Caco-2 (cell line): ENCODE data around the gene SLC39A5. TPM values are rescaled to one million over a fixed set of nuclear protein-coding genes. Genes with fewer than 3 reads are reported as not detected.

Source experiments
- BruUV-seq: library from RNA; stranded (reverse); fragments of 400-500 nt; replicated peaks from 2 replicates; lab custom pipeline; 2021; lab: Mats Ljungman, UMichigan
- CTCF ChIA-PET: fragments of 300-600 bp; sonication (Branson Sonifier 250); formaldehyde crosslinking; loops from one replicate; lab custom pipeline; 2022; ENCODE audit warnings: antibody characterized with exemption; lab: Charles Lee
- POLR2A ChIA-PET: fragments of 300-600 bp; sonication (Branson Sonifier 250); formaldehyde crosslinking; loops from one replicate; lab custom pipeline; 2022; ENCODE audit warnings: antibody characterized with exemption; lab: Charles Lee
- DNase-seq, 2 experiments: peaks; one replicate each; pipeline versions ENCODE4 v3.0.0 to v3.0.0-alpha.2; 2020 to 2022
- H3K27me3 ChIP-seq: replicated peaks from 2 replicates; pipeline ENCODE4 v1.6.0; 2011; ENCODE audit warnings: low read length; ENCODE audit not compliant: control insufficient read depth, insufficient read depth
- H3K36me3 ChIP-seq: 2 replicates; pipeline ENCODE4 v1.5.1; 2011; ENCODE audit warnings: low read length; ENCODE audit not compliant: control insufficient read depth, insufficient read depth
- H3K4me1 ChIP-seq: fragments of 250-450 bp; sonication (Bioruptor Pico); 2 replicates; pipeline ENCODE4 v1.5.1; 2020; ENCODE audit warnings: mild to moderate bottlenecking
- H3K4me3 ChIP-seq: 2 replicates; pipeline ENCODE4 v1.5.1; 2011; ENCODE audit warnings: low read depth, mild to moderate bottlenecking, control low read depth, low read length
- H3K9me3 ChIP-seq: fragments of 250-450 bp; sonication (Bioruptor Pico); 2 replicates; pipeline ENCODE4 v1.5.1; 2020; ENCODE audit warnings: mild to moderate bottlenecking, moderate library complexity
- H3K27ac Mint-ChIP-seq: one replicate; pipeline ENCODE4 v1.8.0; 2022; ENCODE audit warnings: mixed read lengths; ENCODE audit not compliant: unreplicated experiment
- H3K27me3 Mint-ChIP-seq: one replicate; pipeline ENCODE4 v1.8.0; 2022; ENCODE audit warnings: mixed read lengths; ENCODE audit not compliant: insufficient read depth, unreplicated experiment
- H3K36me3 Mint-ChIP-seq: one replicate; pipeline ENCODE4 v1.8.0; 2022; ENCODE audit warnings: mild to moderate bottlenecking, mixed read lengths; ENCODE audit not compliant: insufficient read depth, unreplicated experiment
- H3K4me1 Mint-ChIP-seq: one replicate; pipeline ENCODE4 v1.8.0; 2022; ENCODE audit warnings: low read depth, mixed read lengths; ENCODE audit not compliant: unreplicated experiment
- H3K4me3 Mint-ChIP-seq: one replicate; pipeline ENCODE4 v1.8.0; 2022; ENCODE audit warnings: mild to moderate bottlenecking, moderate library complexity, mixed read lengths; ENCODE audit not compliant: unreplicated experiment
- H3K9me3 Mint-ChIP-seq: one replicate; pipeline ENCODE4 v1.8.0; 2022; ENCODE audit warnings: mixed read lengths; ENCODE audit not compliant: unreplicated experiment
- CTCF ChIP-seq, 2 experiments: fragments of 200-600 bp in 1 of 2; IDR thresholded peaks; 1 replicate in 1 of 2; 2 replicates in 1 of 2; pipeline versions ENCODE4 v1.5.1 to v1.8.0; 2011 to 2022; ENCODE audit warnings: antibody characterized with exemption in 1 of 2, control low read depth in 1 of 2, inconsistent platforms in 1 of 2, low read depth in 1 of 2, low read length in 1 of 2, mild to moderate bottlenecking in 1 of 2, moderate library complexity in 1 of 2; ENCODE audit not compliant: insufficient read depth in 1 of 2, severe bottlenecking in 1 of 2, unreplicated experiment in 1 of 2
- intact Hi-C: fragments of 100-400 bp; cut with micrococcal nuclease; formaldehyde crosslinking; loops from one replicate; pipeline ENCODE4 v1.10.0; 2022; ENCODE audit not compliant: unreplicated experiment
- total RNA-seq: library from RNA; stranded (reverse); gene quantifications from 2 replicates; pipeline ENCODE4 v1.2.3, GENCODE V29; 2022

SLC39A5 gene
- total RNA-seq, 1 experiment from 2014 or later = 110 TPM

DNA sequence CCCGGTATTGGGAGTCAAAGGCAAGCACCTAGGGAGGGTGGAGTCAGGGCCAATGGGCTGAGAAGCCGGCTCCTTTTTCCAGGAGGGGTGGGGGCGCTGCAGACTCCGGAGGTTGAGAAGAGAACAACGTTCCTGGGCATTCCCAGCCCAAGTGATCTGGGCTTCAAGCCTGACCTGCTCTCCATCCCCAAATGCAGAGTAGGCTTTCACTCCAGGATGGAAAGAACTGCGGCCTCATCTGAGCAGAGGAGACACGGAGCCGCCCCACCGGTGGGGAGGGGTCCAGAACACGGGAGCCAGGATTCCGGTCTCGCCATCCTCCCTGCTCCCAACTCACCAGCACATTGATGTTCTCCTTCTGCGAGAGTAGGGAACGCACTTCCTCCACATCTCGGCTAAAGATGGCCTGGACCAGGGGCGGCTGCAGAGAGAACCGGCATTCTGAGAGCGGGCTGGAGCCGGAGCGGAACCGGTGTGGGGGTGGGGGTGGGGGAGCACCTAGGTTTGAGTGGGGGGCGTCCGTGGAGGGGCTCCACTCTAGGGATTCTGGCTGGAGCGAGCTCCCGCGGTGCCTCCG lies 27.7 kb downstream of the SLC39A5 start:
- Mint-ChIP-seq H3K4me1 (peaks cover 30% of the 10 kb centered on the region), H3K4me3 (peak overlapping the region; percentile 74), H3K27me3 (no peaks in the 10 kb centered on the region), H3K27ac (no peak overlapping the region), H3K9me3 (peaks cover 10% of the 10 kb centered on the region), H3K36me3 (peaks cover 48% of the 10 kb centered on the region)
- intact Hi-C loops = loop anchor here (2.0 to 5.0 kb wide), 4 partner anchors 27 to 131 kb away; partner anchors contain the start of genes NABP2, RNF41 and SLC39A5
- H3K4me1 ChIP-seq = peaks cover 37% of the 10 kb centered on the region
- ChIA-PET CTCF (interaction anchor here (1.0 to 2.9 kb wide), 5 partner anchors 11 to 69 kb away, joined by 3 to 20 read pairs (median 6); partner anchors contain the start of genes RNF41 and SMARCC2), POLR2A (interaction anchor here (0.6 to 1.6 kb wide), 3 partner anchors 16 to 130 kb away, joined by 3 to 6 read pairs (median 5); no protein-coding TSS in a partner anchor)
- no peaks in the 10 kb centered on the region for H3K27me3 ChIP-seq
- BruUV-seq = no TSS peak
- H3K36me3 ChIP-seq = peaks cover 5% of the 10 kb centered on the region
- H3K9me3 ChIP-seq = no peaks in the 10 kb centered on the region
- peak in 1 of 2 experiments; percentile 10 for TF ChIP-seq CTCF (IDR thresholded peaks at IDR 0.05; ENCODE audit: insufficient read depth in 1 of 2, low read depth in 1 of 2, low read length in 1 of 2, severe bottlenecking in 1 of 2, unreplicated experiment in 1 of 2)
- peak overlapping the region; percentile 72 for H3K4me3 ChIP-seq
- peak; percentile 61 to 69 for DNase-seq

- no peaks in the 10 kb centered on the region for H3K27me3 Mint-ChIP-seq
- intact Hi-C loops = loop anchor here (2.0 to 5.0 kb wide), 3 partner anchors 36 to 131 kb away; partner anchors contain the start of genes NABP2 and RNF41
- CTCF ChIA-PET = interaction anchor here (1.0 to 2.9 kb wide), 6 partner anchors 8 to 69 kb away, joined by 3 to 20 read pairs (median 5); partner anchors contain the start of genes COQ10A, RNF41 and SMARCC2
Measured at GRCh38 chr12:56258068-56258819, 28.4 kb downstream of the SLC39A5 start, which contains the start of gene ANKRD52. ANKRD52 (minus strand) TSS chr12:56258384; CDS start chr12:56258269, 115 bp downstream.

More at GRCh38 chr12:56258068-56258819, 28.4 kb downstream of the SLC39A5 start, which contains the start of gene ANKRD52:
- Histone ChIP-seq H3K27me3 (no peaks in the 10 kb centered on the region), H3K36me3 (peaks cover 4% of the 10 kb centered on the region), H3K9me3 (no peaks in the 10 kb centered on the region), H3K4me3 (peak within 1 kb of the TSS; percentile 72), H3K4me1 (peaks cover 38% of the 10 kb centered on the region)
- DNase-seq = peak; percentile 50 to 88
- Mint-ChIP-seq H3K4me1 (peaks cover 30% of the 10 kb centered on the region), H3K9me3 (peaks cover 10% of the 10 kb centered on the region), H3K27ac (peak within 1 kb of the TSS; percentile 56), H3K36me3 (peaks cover 43% of the 10 kb centered on the region), H3K4me3 (peak within 1 kb of the TSS; percentile 74)
- BruUV-seq = no TSS peak
- peak; percentile 50 to 59 for TF ChIP-seq CTCF (IDR thresholded peaks at IDR 0.05; ENCODE audit: insufficient read depth in 1 of 2, low read depth in 1 of 2, low read length in 1 of 2, severe bottlenecking in 1 of 2, unreplicated experiment in 1 of 2)
- POLR2A ChIA-PET = interaction anchor here (0.7 to 1.6 kb wide), 4 partner anchors 11 to 131 kb away, joined by 3 to 7 read pairs (median 6); partner anchors contain the start of gene RNF41
